ENCODE results near the gene NIPA2.

Gene NIPA2

GRCh38 chr15:22866079-22866478, 27.6 kb downstream of the NIPA2 start:
- Histone ChIP-seq H3K27ac (ENCODE audit: low read length) (no peak overlapping the region), H3K79me2 (ENCODE audit: low read length) (peaks cover 42% of the 10 kb centered on the region), H4K20me1 (ENCODE audit: insufficient read depth, low read length) (peaks cover 31% of the 10 kb centered on the region), H3K4me3 (ENCODE audit: low read length) (no peak overlapping the region), H3K27me3 (ENCODE audit: low read depth, low read length) (no peaks in the 10 kb centered on the region), H2AFZ (ENCODE audit: low read depth, low read length) (no peak overlapping the region), H3K4me2 (ENCODE audit: low read length) (no peak overlapping the region), H3K9ac (ENCODE audit: low read length) (no peak overlapping the region), H3K9me3 (ENCODE audit: insufficient read depth, low read length) (no peaks in the 10 kb centered on the region), H3K4me1 (ENCODE audit: low read length) (no peaks in the 10 kb centered on the region), H3K36me3 (replicated peaks; ENCODE audit: low read depth, low read length) (peaks cover 80% of the 10 kb centered on the region)
- TF ChIP-seq, protein P1, sequence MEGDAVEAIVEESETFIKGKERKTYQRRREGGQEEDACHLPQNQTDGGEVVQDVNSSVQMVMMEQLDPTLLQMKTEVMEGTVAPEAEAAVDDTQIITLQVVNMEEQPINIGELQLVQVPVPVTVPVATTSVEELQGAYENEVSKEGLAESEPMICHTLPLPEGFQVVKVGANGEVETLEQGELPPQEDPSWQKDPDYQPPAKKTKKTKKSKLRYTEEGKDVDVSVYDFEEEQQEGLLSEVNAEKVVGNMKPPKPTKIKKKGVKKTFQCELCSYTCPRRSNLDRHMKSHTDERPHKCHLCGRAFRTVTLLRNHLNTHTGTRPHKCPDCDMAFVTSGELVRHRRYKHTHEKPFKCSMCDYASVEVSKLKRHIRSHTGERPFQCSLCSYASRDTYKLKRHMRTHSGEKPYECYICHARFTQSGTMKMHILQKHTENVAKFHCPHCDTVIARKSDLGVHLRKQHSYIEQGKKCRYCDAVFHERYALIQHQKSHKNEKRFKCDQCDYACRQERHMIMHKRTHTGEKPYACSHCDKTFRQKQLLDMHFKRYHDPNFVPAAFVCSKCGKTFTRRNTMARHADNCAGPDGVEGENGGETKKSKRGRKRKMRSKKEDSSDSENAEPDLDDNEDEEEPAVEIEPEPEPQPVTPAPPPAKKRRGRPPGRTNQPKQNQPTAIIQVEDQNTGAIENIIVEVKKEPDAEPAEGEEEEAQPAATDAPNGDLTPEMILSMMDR (IDR thresholded peaks at IDR 0.05; ENCODE audit: low read depth, low read length) = no peak
- no peak for TF ChIP-seq EZH2phosphoT487 (IDR thresholded peaks at IDR 0.05; ENCODE audit: low read depth)

GRCh38 chr15:22867886-22868285, 29.4 kb downstream of the NIPA2 start:
- no peak overlapping the region for H2AFZ ChIP-seq (ENCODE audit: low read depth, low read length)
- H3K4me1 ChIP-seq (ENCODE audit: low read length) = no peaks in the 10 kb centered on the region

DNA sequence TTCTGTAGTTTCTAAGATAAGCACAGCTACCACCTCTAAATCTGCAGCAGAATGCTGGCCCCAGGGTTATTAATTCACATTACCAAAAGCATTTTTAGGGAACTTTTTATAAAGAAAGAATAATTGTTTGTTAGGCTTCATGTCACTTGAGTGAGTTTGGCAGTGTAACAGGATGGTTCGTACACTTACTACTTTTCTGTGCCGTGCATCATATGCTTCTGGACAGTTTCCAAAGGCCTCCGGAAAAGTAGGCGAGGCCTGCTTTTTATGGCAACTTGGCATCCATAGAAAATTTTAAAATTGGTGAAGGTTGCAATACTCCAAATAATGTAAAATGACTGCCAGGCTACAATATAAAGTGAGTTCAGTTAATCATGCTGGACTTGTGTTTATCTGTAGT, 30.0 kb downstream of the NIPA2 start:
- TF ChIP-seq, protein P1 (IDR thresholded peaks at IDR 0.05; ENCODE audit: low read depth, low read length) = no peak
- Histone ChIP-seq H3K36me3 (replicated peaks; ENCODE audit: low read depth, low read length) (peaks cover 74% of the 10 kb centered on the region), H4K20me1 (ENCODE audit: insufficient read depth, low read length) (peaks cover 21% of the 10 kb centered on the region)

More at GRCh38 chr15:22867886-22868285, 29.4 kb downstream of the NIPA2 start:
- no peak overlapping the region for H3K27ac ChIP-seq (ENCODE audit: low read length)
- no peak overlapping the region for H3K4me3 ChIP-seq (ENCODE audit: low read length)
- peaks cover 25% of the 10 kb centered on the region for H4K20me1 ChIP-seq (ENCODE audit: insufficient read depth, low read length)
- TF ChIP-seq EZH2phosphoT487 (IDR thresholded peaks at IDR 0.05; ENCODE audit: low read depth) = no peak
- TF ChIP-seq, protein P1 (IDR thresholded peaks at IDR 0.05; ENCODE audit: low read depth, low read length) = no peak
- H3K36me3 ChIP-seq (replicated peaks; ENCODE audit: low read depth, low read length) = peaks cover 76% of the 10 kb centered on the region
- H3K9me3 ChIP-seq (ENCODE audit: insufficient read depth, low read length) = no peaks in the 10 kb centered on the region
- no peak overlapping the region for H3K9ac ChIP-seq (ENCODE audit: low read length)
- no peaks in the 10 kb centered on the region for H3K27me3 ChIP-seq (ENCODE audit: low read depth, low read length)
- peaks cover 27% of the 10 kb centered on the region for H3K79me2 ChIP-seq (ENCODE audit: low read length)
- H3K4me2 ChIP-seq (ENCODE audit: low read length) = no peak overlapping the region

GRCh38 chr15:22868928-22869327, 30.5 kb downstream of the NIPA2 start:
- Histone ChIP-seq H3K27me3 (ENCODE audit: low read depth, low read length) (no peaks in the 10 kb centered on the region), H3K36me3 (replicated peaks; ENCODE audit: low read depth, low read length) (peaks cover 70% of the 10 kb centered on the region), H3K27ac (ENCODE audit: low read length) (no peak overlapping the region), H3K9ac (ENCODE audit: low read length) (no peak overlapping the region), H3K4me3 (ENCODE audit: low read length) (no peak overlapping the region), H3K4me1 (ENCODE audit: low read length) (no peaks in the 10 kb centered on the region), H3K9me3 (ENCODE audit: insufficient read depth, low read length) (no peaks in the 10 kb centered on the region), H3K79me2 (ENCODE audit: low read length) (peaks cover 17% of the 10 kb centered on the region), H4K20me1 (ENCODE audit: insufficient read depth, low read length) (peaks cover 17% of the 10 kb centered on the region), H3K4me2 (ENCODE audit: low read length) (no peak overlapping the region), H2AFZ (ENCODE audit: low read depth, low read length) (no peak overlapping the region)
- TF ChIP-seq EZH2phosphoT487 (IDR thresholded peaks at IDR 0.05; ENCODE audit: low read depth) = no peak
- TF ChIP-seq, protein P1 (IDR thresholded peaks at IDR 0.05; ENCODE audit: low read depth, low read length) = no peak

More for the DNA sequence above, 30.0 kb downstream of the NIPA2 start:
- H2AFZ ChIP-seq (ENCODE audit: low read depth, low read length) = no peak overlapping the region
- H3K4me1 ChIP-seq (ENCODE audit: low read length) = no peaks in the 10 kb centered on the region
- H3K27ac ChIP-seq (ENCODE audit: low read length) = no peak overlapping the region
- H3K4me3 ChIP-seq (ENCODE audit: low read length) = no peak overlapping the region
- peaks cover 21% of the 10 kb centered on the region for H3K79me2 ChIP-seq (ENCODE audit: low read length)
- H3K27me3 ChIP-seq (ENCODE audit: low read depth, low read length) = no peaks in the 10 kb centered on the region
- H3K4me2 ChIP-seq (ENCODE audit: low read length) = no peak overlapping the region
- no peak overlapping the region for H3K9ac ChIP-seq (ENCODE audit: low read length)
- no peaks in the 10 kb centered on the region for H3K9me3 ChIP-seq (ENCODE audit: insufficient read depth, low read length)

Data from OCI-LY3 (cell line).